SK-N-SH (cell line): Measurements from ENCODE around the gene TLR2. TPM values are rescaled to one million over a fixed set of nuclear protein-coding genes. Genes with fewer than 3 reads are reported as not detected.

ENCODE experiments used
- CTCF ChIA-PET: fragments of 300-600, 350-600 bp; formaldehyde crosslinking; extraction: SDS; loops from one replicate; lab custom pipeline; 2021; lab: Yijun Ruan, JAX
- POLR2A ChIA-PET: fragments of 350-600 bp; sonication (Branson Sonifier 250); formaldehyde crosslinking; extraction: SDS; loops from one replicate; lab custom pipeline; 2020; ENCODE audit warnings: antibody characterized with exemption, inconsistent platforms; lab: Yijun Ruan, JAX
- DNase-seq: peaks from one replicate; pipeline ENCODE4 v3.0.0; 2012
- H2AFZ ChIP-seq: fragments of 200-600 bp; sonication (generic); 2 replicates; pipeline ENCODE4 v1.8.1; 2016; ENCODE audit warnings: antibody characterized with exemption, mild to moderate bottlenecking, low read depth
- H3F3A ChIP-seq: fragments of 200-600 bp; sonication (generic); replicated peaks from 2 replicates; pipeline ENCODE3; 2016; ENCODE audit warnings: antibody characterized with exemption, mild to moderate bottlenecking; ENCODE audit not compliant: insufficient read depth
- H3K27ac ChIP-seq, 2 experiments: fragments of 200-500 bp in 1 of 2; fragments of 200-600 bp in 1 of 2; sonication (Bioruptor generic) in 1 of 2; sonication (generic), shearing (Covaris generic) in 1 of 2; 2 replicates each; pipeline versions ENCODE4 v1.5.1 to v1.6.1; 2014 to 2016; ENCODE audit warnings: low read depth in 2 of 2, inconsistent platforms in 1 of 2, low read length in 1 of 2, mild to moderate bottlenecking in 1 of 2, mixed read lengths in 1 of 2
- H3K27me3 ChIP-seq: fragments of 200-600 bp; sonication (generic), shearing (Covaris generic); 2 replicates; pipeline ENCODE4 v1.6.1; 2016; ENCODE audit warnings: mixed run types; ENCODE audit not compliant: insufficient read depth
- H3K36me3 ChIP-seq, 2 experiments: fragments of 200-500 bp in 1 of 2; fragments of 200-600 bp in 1 of 2; sonication (Bioruptor generic) in 1 of 2; sonication (generic) in 1 of 2; replicated peaks in 1 of 2; 2 replicates each; pipeline versions ENCODE3 to v1.5.1; 2014 to 2016; ENCODE audit warnings: low read length in 1 of 2, mild to moderate bottlenecking in 1 of 2; ENCODE audit not compliant: insufficient read depth in 2 of 2, control insufficient read depth in 1 of 2
- H3K4me1 ChIP-seq, 2 experiments: fragments of 200-500 bp in 1 of 2; fragments of 200-600 bp in 1 of 2; sonication (Bioruptor generic) in 1 of 2; sonication (generic), shearing (Covaris generic) in 1 of 2; 2 replicates each; pipeline versions ENCODE4 v1.5.1 to v1.6.1; 2014 to 2016; ENCODE audit warnings: low read depth in 1 of 2, low read length in 1 of 2, mixed run types in 1 of 2; ENCODE audit not compliant: insufficient read depth in 2 of 2, control insufficient read depth in 1 of 2
- H3K4me2 ChIP-seq: fragments of 200-600 bp; sonication (generic), shearing (Covaris generic); 2 replicates; pipeline ENCODE4 v1.6.1; 2017; ENCODE audit warnings: mixed run types
- H3K4me3 ChIP-seq, 2 experiments: fragments of 200-500 bp in 1 of 2; fragments of 200-600 bp in 1 of 2; sonication (Bioruptor generic) in 1 of 2; sonication (generic), shearing (Covaris generic) in 1 of 2; 2 replicates each; pipeline versions ENCODE4 v1.5.1 to v1.8.1; 2014 to 2016; ENCODE audit warnings: low read depth in 2 of 2, inconsistent platforms in 1 of 2, low read length in 1 of 2, mild to moderate bottlenecking in 1 of 2, mixed read lengths in 1 of 2, moderate library complexity in 1 of 2
- H3K79me2 ChIP-seq: fragments of 200-600 bp; sonication (generic); 2 replicates; pipeline ENCODE4 v1.8.1; 2017; ENCODE audit warnings: mild to moderate bottlenecking; ENCODE audit not compliant: insufficient read depth
- H3K9ac ChIP-seq: fragments of 200-600 bp; sonication (generic); 2 replicates; pipeline ENCODE4 v1.6.1; 2017; ENCODE audit warnings: mixed run types
- H3K9me2 ChIP-seq: fragments of 200-600 bp; sonication (generic); 2 replicates; pipeline ENCODE4 v1.6.1; 2017; ENCODE audit warnings: mixed run types
- H3K9me3 ChIP-seq: fragments of 200-600 bp; sonication (generic); 2 replicates; pipeline ENCODE4 v1.6.1; 2017; ENCODE audit warnings: mixed run types, mild to moderate bottlenecking, moderate library complexity
- H4K20me1 ChIP-seq: fragments of 200-600 bp; sonication (generic); 2 replicates; pipeline ENCODE4 v1.6.1; 2017; ENCODE audit warnings: mild to moderate bottlenecking, mixed run types; ENCODE audit not compliant: insufficient read depth
- CTCF ChIP-seq: fragments of 200-600 bp; sonication (generic); IDR thresholded peaks from 2 replicates; pipeline ENCODE4 v1.6.1; 2017; ENCODE audit warnings: antibody characterized with exemption, mild to moderate bottlenecking, moderate library complexity
- EP300 ChIP-seq, 2 experiments: IDR thresholded peaks; 2 replicates each; pipeline versions ENCODE4 v1.4.0 to v1.6.1; 2012; ENCODE audit warnings: borderline replicate concordance in 1 of 2, low read depth in 1 of 2, low read length in 1 of 2
- FOXJ3 ChIP-seq: sonication (generic); formaldehyde crosslinking; IDR thresholded peaks from 2 replicates; pipeline ENCODE4 v1.5.1; 2020; ENCODE audit warnings: mild to moderate bottlenecking, missing genetic modification reagents
- FOXM1 ChIP-seq: IDR thresholded peaks from 2 replicates; pipeline ENCODE4 v1.4.0; 2012; ENCODE audit warnings: low read depth, mild to moderate bottlenecking
- GATA2 ChIP-seq: sonication (generic); formaldehyde crosslinking; IDR thresholded peaks from 2 replicates; pipeline ENCODE4 v1.5.0; 2020; ENCODE audit warnings: mild to moderate bottlenecking, missing genetic modification reagents
- JUND ChIP-seq: IDR thresholded peaks from 2 replicates; pipeline ENCODE4 v1.4.0; 2012
- MXI1 ChIP-seq: IDR thresholded peaks from 2 replicates; pipeline ENCODE4 v1.6.1; 2012; ENCODE audit warnings: mild to moderate bottlenecking, low read depth, low read length, improper control_type of control experiment
- NRF1 ChIP-seq: IDR thresholded peaks from 2 replicates; pipeline ENCODE4 v1.6.1; 2012; ENCODE audit warnings: low read depth, mild to moderate bottlenecking, low read length
- RCOR1 ChIP-seq: fragments of 150-350 bp; IDR thresholded peaks from 2 replicates; pipeline ENCODE4 v1.6.1; 2017; ENCODE audit warnings: antibody characterized with exemption, low read length
- REST ChIP-seq: IDR thresholded peaks from 2 replicates; pipeline ENCODE4 v1.6.1; 2012; ENCODE audit warnings: mild to moderate bottlenecking, low read depth, low read length, moderate library complexity
- USF1 ChIP-seq: IDR thresholded peaks from 2 replicates; pipeline ENCODE4 v1.4.0; 2012; ENCODE audit warnings: low read depth, borderline replicate concordance
- YY1 ChIP-seq: IDR thresholded peaks from 2 replicates; pipeline ENCODE4 v1.4.0; 2012; ENCODE audit warnings: low read depth, mild to moderate bottlenecking
- WGBS: methylation state at CpG from one replicate; pipeline ENCODE4 v1.1.6; 2017; ENCODE audit warnings: low lambda C conversion rate; 5-methylcytosine and 5-hydroxymethylcytosine counted together
- polyA plus RNA-seq, 3 experiments: library from polyadenylated mRNA; depleted of rRNA; stranded (reverse); fragments of >200 nt; gene quantifications; 2 replicates each; pipeline ENCODE4 v1.2.3, GENCODE V29; 2012

Gene TLR2
- polyA plus RNA-seq, 1 of the 3 experiments (the other 2 are of a cell fraction) = 0.18 TPM

- 91% methylated on average over 7 of the region's 7 CpGs for WGBS
- Histone ChIP-seq H2AFZ (no peak overlapping the region), H3K9me2 (no peaks in the 10 kb centered on the region), H3F3A (no peaks in the 10 kb centered on the region), H3K9ac (no peak overlapping the region), H3K4me2 (no peak overlapping the region), H3K36me3 (no peaks in the 10 kb centered on the region), H3K9me3 (no peaks in the 10 kb centered on the region), H3K27me3 (no peaks in the 10 kb centered on the region), H3K4me1 (no peaks in the 10 kb centered on the region; a peak in 1 of 4 replicates), H3K4me3 (no peak overlapping the region), H3K27ac (no peak overlapping the region), H4K20me1 (no peaks in the 10 kb centered on the region), H3K79me2 (no peaks in the 10 kb centered on the region)
- ChIA-PET POLR2A (no interaction called here), CTCF (interaction anchor here (0.8 to 4.3 kb wide), 3 partner anchors 9 to 297 kb away, joined by 4 to 46 read pairs (median 25); partner anchors contain the start of gene MND1)
- no peak for TF ChIP-seq RCOR1
- TF ChIP-seq MXI1 = no peak
- TF ChIP-seq REST = no peak
- TF ChIP-seq NRF1 = no peak
- no peak for TF ChIP-seq FOXJ3 (CRISPR knock-in tag)
- TF ChIP-seq JUND = no peak
- no peak for TF ChIP-seq CTCF
- no peak for TF ChIP-seq FOXM1
- no peak for TF ChIP-seq GATA2 (CRISPR knock-in tag)
- TF ChIP-seq USF1 = no peak
- no peak for TF ChIP-seq EP300 (IDR thresholded peaks at IDR 0.05; ENCODE audit: borderline replicate concordance in 1 of 2, low read depth in 1 of 2, low read length in 1 of 2)
- TF ChIP-seq YY1 = no peak
- DNase-seq = no peak
Measured at GRCh38 chr4:153641532-153641931, 42.5 kb upstream of the TLR2 start.
